GM19238 (cell line): ENCODE results near the gene C1orf35.

Experiments used
- DNase-seq: peaks from one replicate; pipeline ENCODE4 v3.0.0; 2011; ENCODE audit warnings: low spot score; ENCODE audit not compliant: insufficient read length

Gene C1orf35

GRCh38 chr1:228079601-228080263, 23.4 kb downstream of the C1orf35 start:
- no peak for DNase-seq

GRCh38 chr1:228079013-228079412, 24.1 kb downstream of the C1orf35 start:
- no peak for DNase-seq

GRCh38 chr1:228077565-228078330, 25.4 kb downstream of the C1orf35 start:
- no peak for DNase-seq

- DNase-seq: no peak
These were observed 26.2 kb downstream of the C1orf35 start for GRCh38 chr1:228076796-228077430.

- no peak for DNase-seq
These were observed 27.3 kb downstream of the C1orf35 start for GRCh38 chr1:228075801-228076271.

GRCh38 chr1:228074954-228075730, 28.0 kb downstream of the C1orf35 start:
- no peak for DNase-seq

- DNase-seq: no peak
These were observed 29.1 kb downstream of the C1orf35 start for GRCh38 chr1:228073857-228074545.

GRCh38 chr1:228073061-228073856, 29.9 kb downstream of the C1orf35 start:
- no peak for DNase-seq

- DNase-seq: no peak
These were observed 30.5 kb downstream of the C1orf35 start for GRCh38 chr1:228072658-228073043.

GRCh38 chr1:228071839-228072657, 31.1 kb downstream of the C1orf35 start:
- DNase-seq: no peak

- DNase-seq: no peak
These were observed 32.3 kb downstream of the C1orf35 start for GRCh38 chr1:228070851-228071250.

GRCh38 chr1:228070173-228070572, 33.0 kb downstream of the C1orf35 start:
- no peak for DNase-seq

- DNase-seq: no peak
These were observed 34.8 kb downstream of the C1orf35 start for GRCh38 chr1:228068359-228068758.

GRCh38 chr1:228066891-228067654, 36.1 kb downstream of the C1orf35 start:
- no peak for DNase-seq

GRCh38 chr1:228066416-228066815, 36.7 kb downstream of the C1orf35 start:
- DNase-seq: no peak

- no peak for DNase-seq
These were observed 37.4 kb downstream of the C1orf35 start for GRCh38 chr1:228065543-228066347.

GRCh38 chr1:228064741-228065542, 38.2 kb downstream of the C1orf35 start:
- no peak for DNase-seq
